ENCODE results near the gene GAS2L1.

DNA sequence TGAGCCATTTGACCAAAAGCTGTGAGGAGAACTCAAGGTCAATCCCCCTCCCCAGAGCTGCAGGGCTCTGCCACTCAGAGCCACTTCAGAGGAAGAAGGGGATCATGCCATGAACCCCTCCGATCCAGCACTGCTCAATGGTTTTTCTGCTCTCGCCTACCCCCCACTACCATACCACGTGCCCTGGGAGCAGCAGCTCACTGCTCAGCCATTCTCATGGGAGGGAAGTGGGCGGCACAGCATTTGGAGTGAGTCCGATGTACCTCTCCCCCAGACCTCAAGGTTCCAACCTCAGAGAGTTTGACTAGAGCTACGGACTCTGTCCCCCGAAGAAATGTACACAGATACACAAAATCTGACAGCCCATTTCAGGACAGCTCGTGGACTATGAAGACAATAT lies 47.4 kb downstream of the GAS2L1 start:
- TF ChIP-seq POLR2A (IDR thresholded peaks at IDR 0.05) = no peak
- TF ChIP-seq, protein P1, sequence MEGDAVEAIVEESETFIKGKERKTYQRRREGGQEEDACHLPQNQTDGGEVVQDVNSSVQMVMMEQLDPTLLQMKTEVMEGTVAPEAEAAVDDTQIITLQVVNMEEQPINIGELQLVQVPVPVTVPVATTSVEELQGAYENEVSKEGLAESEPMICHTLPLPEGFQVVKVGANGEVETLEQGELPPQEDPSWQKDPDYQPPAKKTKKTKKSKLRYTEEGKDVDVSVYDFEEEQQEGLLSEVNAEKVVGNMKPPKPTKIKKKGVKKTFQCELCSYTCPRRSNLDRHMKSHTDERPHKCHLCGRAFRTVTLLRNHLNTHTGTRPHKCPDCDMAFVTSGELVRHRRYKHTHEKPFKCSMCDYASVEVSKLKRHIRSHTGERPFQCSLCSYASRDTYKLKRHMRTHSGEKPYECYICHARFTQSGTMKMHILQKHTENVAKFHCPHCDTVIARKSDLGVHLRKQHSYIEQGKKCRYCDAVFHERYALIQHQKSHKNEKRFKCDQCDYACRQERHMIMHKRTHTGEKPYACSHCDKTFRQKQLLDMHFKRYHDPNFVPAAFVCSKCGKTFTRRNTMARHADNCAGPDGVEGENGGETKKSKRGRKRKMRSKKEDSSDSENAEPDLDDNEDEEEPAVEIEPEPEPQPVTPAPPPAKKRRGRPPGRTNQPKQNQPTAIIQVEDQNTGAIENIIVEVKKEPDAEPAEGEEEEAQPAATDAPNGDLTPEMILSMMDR (IDR thresholded peaks at IDR 0.05) = no peak
